GM18907 (cell line): ENCODE data around the gene FRAT1.
"Not testable (repeated sequence)": the region's sequence is repeated elsewhere in the genome, so short reads cannot be mapped to it uniquely, and the experiment has no call there.

Source experiments
- ATAC-seq: cut with Tn5 transposase; IDR thresholded peaks from one replicate; pipeline ENCODE4 v1.9.1; 2021; ENCODE audit warnings: mild to moderate bottlenecking, moderate library complexity; ENCODE audit not compliant: unreplicated experiment

The FRAT1 gene

DNA sequence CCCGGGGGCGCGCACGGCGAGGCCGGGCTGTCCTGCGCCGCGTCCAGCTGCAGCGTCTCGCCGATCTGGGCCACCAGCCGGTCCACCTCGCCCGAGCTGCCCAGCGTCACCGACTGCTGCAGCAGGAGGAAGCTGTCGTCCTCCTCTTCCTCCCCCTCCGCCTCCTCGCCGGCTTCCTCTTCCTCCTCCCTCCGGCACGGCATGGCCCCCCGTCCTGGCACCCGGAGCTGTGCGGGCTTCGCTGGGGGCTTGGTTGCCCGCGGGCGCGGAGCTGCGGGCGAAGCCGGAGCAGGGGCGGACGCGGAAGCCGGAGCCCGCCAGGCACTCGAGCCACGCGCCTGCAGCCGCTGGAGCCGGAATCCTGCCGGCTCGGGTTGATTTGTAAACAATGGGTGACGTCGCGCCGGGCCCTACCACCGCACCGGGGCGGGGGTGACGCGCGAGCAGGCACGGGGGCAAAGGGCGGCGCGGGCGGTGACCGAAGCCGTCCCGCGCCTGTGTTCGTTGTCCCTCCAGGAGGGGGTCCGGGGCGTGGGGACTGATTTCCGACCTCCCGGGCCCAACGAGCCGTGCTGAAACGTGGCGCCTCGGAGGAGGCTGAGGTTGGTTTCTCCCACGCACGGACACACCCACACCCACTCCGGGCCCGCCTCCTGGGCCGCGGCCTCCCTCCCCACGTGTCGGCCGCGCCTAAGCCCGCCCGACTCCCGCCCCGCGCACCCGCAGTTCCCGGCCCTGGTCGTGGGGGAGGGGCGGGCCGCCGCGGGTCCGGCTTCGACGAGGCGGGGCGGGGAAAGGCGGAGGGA is 15.5 kb downstream of the FRAT1 start, which contains the start of gene FRAT2:
TSS of gene FRAT2 (minus strand) at position 360 of the 806 bp plus-strand sequence. CDS start at position 203, 157 bp downstream.
- peak; percentile 85 for ATAC-seq

DNA sequence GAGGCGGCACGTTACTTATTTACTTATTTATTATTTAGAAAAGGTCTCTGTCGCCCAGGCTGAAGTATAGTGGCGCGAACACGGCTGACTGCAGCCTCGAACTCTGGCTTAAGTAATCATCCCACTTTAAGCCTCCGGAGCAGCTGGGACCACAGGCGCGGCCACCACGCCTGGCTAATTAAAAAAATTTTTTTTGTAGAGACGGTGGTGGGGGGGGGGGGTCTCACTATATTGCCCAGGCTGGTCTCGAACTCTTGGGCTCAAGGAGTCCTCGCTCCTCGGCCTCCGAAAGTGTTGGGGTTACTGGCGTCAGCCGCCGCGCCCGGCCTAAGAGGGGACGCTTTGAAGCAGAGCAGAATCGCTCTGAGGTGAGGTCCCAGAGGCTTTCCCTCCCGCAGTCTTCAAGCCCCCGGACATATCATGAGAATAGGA is 16.1 kb downstream of the FRAT1 start:
- ATAC-seq, result no peak

DNA sequence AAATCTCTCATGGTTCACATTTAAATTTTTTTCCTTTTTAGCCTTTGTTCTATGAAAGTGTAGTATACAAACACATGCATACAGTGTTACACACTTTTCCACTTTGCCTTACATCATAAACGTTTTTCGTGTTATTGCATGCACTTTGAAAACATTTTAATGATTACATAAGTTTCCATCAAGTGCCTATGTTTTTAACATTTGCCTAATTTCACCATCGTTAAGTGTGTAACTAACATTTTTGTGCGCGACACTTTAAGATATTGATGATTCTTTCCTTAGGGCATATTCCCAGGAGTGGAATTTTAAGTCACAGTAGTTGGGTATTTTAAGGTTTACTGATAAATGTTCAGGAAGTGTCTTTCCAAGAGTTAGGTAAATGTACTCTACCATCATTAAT is 16.9 kb downstream of the FRAT1 start:
- no peak for ATAC-seq

DNA sequence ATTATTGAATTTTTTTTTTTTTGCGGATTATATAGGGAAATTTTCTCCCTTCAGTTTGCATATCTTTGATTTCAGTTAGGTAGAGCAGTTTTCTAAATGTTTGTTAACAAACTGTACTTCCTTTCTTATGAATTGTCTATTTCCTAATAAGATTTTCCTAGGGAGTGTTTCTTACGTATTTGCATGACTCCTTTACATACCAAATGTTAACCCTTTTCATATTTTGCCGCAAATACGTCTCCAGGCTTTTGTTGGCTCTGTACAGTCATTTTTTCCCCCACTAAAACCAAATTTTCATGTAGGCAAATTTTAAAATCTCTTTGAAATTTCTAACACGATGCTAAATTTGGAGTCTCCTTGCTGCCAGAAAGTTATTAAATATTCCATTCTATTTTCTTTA is 17.4 kb downstream of the FRAT1 start:
- no peak for ATAC-seq

DNA sequence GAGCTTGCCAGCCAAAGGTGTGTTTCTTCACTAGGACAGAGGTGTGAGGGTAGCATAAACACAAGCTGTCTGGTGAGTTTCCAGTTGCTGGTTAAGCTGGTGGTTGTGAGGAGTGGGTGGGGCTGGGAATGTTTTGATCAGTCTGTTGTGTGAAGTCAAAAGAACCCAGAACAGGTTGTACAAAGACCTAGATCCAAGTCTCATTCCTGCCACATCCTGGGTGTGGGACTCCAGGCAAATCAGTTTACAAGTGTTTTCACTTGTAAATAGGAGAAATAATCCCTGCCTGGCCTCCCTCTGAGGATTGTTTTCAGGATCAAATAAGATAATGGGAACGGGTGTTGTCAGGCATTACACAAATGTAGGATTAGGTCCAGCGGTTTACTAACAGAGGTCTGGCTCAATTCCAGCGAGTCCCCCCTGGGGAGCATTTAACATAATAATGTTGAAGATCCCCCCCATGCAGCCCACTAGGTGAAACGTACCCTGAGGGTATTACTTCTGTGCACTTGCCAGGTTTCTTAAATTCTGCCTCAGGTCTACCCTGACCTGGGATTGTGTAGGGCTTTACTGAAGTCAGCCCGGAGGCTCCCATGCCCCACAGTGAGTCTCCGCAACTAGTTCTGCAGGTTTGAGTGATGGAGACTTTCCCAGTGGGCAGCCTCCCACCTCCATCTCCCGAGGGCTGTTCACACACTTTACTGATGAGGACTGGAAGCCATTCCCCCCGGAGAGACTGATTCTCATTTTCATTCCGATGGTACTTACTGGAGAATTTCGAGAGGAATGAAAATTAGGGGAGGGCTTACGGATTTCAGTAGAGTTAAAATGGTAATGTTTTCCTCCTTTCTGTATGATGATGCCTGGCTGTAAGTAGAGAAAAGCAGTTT is 18.1 kb downstream of the FRAT1 start:
- ATAC-seq, result no peak

DNA sequence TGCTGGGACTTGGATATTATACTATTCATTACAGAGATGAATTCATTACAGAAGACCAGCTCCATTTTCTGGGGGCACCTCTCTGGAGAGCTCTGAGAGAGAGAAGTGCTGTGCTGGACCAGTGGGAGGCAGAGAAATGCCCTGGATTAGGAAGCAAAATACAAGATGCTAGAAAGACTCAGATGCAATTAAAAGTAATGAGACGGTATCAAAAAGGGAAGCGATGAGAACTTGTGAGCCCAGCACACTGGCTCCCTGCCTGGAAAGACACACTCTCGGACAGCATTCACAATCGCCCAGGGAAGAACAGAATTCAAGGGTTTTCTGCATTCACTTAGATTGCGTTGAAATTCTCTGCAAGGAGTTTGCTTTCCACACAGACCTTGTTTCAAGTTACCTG is 19.0 kb downstream of the FRAT1 start:
- ATAC-seq, result no peak

DNA sequence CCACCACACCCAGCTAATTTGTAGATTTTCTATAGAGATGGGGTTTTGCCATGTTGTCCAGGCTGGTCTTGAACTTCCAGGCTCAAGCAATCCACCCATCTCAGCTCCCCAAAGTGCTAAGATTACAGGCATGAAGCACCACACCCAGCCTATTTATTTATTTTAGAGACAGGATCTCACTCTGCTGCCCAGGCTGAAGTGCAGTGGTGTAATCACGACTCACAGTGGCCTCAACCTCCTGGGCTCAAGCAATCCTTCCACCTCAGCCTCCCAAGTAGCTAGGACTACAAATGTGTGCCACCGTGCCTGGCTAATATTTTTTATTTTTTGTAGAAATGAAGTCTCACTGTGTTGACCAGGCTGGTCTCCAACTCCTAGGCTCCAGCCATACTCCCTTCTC is 22.3 kb downstream of the FRAT1 start:
- ATAC-seq, result no peak

DNA sequence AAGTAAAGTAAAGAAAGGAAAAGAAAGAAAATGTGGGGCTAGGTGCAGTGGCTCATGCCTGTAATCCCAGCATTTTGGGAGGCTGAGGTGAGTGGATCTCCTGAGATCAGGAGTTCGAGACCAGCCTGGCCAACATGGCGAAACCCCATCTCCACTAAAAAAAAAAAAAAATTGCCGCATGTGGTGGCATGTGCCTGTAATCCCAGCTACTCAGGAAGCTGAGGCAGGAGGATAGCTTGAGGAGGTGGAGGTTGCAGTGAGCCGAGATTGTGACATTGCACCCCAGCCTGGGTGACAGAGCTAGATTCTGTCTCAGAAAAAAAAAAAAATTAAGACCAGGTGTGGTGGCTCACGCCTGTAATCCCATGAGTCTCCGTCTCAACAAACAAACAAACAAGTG is 24.6 kb downstream of the FRAT1 start:
- not testable (repeated sequence) for ATAC-seq

DNA sequence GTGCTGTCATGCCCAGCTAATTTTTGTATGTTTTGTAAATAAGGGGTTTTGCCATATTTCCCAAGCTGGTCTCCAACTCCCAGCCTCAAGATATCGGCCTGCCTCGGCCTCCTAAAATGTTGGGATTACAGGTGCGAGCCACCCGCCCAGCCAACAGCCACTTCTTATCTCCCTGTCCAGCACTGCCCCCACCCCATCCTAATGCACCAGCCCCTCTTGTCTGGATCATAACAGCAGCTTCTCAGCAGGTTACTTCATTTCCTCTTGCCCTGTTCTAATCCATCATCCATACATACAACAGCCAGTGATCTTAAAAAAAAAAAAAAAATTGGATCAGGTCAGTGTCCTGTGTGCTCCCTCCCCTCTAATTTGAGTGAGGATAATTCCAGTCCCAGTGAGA is 28.2 kb downstream of the FRAT1 start:
- no peak for ATAC-seq

DNA sequence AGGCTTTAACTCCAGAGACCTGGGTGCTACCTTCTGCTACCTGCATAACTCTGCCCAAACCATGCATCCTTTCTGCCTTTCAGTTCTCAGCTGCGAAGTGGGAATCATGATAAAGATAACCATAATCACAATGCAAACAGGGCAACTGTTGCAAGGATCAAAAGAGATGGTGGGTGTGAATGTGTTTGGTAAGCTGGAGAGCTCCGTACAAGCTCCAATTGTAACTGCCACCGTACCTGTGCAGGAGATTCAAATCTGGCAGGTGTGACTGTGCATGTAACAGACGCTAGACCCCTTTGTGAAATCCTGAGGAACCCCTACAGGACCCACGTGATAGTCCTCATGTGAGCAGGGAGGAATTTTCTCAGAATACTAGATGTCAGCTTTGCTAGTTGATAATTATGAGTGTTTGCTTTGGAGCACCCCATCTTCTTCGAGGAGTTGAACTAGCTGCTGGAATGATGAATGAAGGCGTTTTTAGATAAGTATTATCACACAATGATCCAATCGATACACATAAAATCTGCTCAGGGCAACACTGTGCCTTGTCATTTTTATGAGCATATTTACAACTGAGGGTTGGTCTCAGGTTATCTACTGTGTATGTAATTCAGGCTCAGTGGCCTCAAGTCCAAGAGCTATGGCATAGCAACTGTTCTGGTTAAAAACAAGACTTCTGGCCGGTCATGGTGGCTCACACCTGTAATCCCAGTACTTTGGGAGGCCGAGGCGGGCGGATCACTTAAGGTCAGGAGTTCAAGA is 30.9 kb downstream of the FRAT1 start:
- ATAC-seq, result no peak

DNA sequence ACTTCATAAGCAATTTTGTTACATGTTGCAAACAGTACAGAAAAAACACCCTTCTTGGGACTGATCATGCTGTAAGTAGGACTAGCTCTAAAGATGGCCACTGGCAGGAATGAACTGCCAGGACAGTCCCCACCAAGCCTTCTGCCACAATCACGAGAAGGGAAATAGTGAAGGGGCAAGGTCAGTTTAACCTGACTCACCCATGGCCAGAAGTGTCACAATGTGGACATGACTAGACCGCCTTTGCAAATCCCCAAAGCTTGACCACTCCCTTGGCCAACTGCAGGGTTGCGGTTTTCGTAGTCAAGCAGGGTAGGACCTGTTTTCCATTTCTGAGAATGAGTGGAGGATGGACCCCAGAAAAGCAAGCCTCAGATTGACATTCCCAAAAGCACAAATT is 34.9 kb downstream of the FRAT1 start:
- ATAC-seq, result no peak

DNA sequence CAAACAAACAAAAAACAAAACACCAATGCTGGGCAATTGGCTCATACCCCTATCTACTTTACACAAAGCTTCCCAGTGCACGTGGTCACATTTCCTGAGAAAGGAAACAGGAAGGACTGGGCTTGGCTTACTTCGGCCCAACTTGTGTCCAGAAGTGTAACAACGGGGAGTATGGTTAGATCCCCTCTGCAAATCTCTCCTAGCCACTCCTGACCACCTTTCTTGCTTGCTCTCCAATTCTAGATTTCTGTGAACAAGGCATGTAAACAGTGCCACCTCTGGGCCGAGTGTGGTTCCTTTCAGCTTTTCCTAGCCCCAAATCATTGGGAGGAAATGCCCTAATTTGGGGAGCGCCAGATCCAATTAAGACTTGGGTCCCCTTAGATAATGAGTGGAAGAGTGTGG is 36.5 kb downstream of the FRAT1 start:
- ATAC-seq, result no peak

DNA sequence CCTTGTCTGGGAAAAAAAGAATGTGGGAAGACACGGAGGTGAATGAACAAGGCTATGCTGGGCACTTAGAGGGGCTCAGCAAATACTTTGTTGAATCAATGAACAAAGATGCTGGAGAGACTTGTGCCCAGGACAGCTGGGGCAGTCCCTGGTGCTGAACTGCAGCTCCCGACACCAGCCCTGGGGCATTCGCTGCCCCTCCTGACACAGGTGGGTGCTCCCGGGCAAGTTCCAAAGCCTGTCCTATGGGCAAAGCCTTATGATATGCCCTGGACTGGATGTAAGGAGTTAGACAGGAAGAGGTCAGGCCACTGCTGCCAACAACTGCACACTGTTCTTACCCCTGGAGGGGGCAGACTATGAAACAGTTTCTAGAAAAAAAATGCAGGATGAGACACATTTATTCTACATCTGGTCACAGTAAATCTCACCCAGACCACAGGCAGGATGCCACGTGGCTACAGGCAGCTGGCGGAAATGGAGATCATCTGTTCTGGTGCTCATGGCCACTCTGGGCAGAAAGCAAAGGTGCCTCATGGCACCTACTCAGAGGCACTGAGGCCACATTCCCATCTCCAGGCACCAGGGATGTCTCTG is 37.3 kb downstream of the FRAT1 start:
- no peak for ATAC-seq

DNA sequence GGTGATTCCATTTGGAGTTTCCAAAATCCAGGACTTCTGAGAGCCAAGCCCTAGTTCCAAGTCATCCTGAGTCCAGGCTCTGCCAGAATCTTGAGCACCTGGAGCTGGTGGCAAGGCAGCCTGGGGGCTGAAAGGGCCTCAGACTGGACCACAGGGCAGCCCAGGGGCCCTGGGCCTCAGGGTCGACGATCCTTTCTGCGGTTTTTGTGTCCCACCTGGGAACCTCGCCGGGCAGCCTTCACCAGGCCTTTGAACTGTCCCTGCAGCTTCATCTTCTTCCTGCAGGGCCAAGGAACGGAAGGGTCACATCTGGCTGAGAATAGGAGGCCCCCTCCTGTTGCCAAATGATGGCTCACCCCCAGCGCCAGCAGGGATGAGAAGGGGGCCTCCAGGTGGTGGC is 37.8 kb downstream of the FRAT1 start:
- ATAC-seq, result no peak

DNA sequence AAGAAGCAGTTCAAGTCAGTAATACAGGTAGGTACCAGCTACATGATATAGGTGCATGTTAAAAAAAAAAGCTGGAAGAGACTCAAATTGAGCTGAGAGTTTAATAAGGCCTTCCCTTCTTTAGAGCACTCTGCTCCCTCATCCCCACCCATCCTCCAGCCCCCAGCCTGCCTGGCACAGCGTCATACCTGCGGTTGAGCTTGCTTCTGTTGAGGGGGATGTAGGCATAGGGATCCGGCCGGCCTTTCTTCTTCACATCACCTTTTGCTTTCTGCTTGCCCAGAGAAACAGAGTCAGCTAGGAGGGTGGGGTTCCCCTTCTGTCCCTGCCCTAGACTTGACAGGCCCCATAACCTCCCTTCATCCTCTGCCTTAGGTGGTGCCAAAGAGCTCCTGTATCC is 39.3 kb downstream of the FRAT1 start:
- ATAC-seq, result no peak

DNA sequence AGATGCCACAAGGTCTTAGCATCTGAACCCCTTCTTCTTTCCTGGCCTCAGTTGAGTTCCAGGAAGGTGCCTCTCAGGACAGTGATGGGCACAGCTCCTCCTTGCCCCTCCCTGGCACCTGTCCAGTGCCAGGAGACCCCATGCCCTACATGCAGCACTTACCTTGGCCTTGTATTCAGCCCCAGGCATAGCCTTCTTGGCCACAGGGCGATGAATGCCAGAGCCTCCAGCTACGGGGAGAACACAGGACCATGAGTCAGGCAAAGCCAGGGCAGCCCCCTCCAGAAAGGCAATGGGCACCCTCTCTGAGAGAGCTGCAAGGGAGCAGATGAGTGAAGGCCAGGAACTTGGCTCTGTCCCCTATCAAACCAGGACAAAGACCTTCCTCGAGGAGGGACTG is 39.7 kb downstream of the FRAT1 start:
- ATAC-seq, result no peak

DNA sequence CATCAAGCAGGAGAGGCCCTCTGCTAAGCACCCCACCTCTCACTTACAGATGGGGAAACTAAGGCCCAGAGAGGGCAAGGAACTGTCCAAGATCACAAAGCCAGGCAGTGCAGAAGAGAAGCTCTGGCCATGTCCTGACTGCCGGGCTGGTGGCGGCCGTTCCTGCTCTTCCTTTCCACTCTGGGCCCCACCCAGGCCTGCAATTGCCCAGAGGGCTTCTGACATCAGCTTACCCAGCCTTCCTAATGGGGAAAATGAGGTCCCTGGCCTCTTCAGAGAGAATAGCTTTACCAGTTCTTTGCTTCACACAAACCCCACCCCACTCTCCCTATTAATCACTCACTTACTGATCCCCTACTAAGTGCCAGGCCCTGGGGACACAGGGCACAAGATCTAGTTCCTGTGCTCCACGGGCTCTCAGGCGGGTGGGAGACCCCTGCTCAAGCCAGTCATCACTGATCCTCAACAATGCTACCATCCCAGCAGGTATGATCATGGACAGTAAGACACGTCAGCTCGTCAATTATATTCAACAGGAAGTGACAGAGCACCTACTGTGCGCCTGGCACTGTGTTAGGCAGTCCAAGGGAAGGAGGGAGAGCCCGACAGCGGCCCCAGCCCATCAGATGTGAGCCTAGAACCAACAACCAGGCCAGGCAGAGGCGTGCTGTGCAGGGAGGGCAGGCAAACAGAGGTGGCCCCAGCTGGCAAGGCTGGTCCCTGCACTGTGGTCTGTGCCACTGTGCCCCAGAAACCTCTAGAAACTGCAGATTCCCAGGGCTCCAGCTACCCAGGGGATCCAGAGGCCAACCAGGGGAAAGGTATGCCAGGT is 41.9 kb downstream of the FRAT1 start:
- ATAC-seq, result no peak

DNA sequence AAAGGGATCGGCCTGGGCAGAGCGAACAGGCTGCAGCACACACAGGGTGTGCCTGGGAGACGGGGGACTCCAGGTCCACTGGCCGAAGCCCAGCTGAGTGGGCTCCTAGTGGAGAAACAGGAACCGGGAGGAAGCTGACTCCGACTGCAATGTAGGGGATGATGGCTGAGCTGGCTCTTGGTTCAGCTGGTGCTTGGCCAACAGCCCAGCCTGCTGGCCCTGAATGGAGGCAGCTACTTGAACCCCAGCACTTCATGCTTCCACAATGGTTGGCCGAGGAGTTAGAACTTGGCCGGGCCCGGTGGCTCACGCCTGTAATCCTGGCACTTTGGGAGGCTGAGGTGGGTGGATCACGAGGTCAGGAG is 42.4 kb downstream of the FRAT1 start:
- ATAC-seq, result no peak

DNA sequence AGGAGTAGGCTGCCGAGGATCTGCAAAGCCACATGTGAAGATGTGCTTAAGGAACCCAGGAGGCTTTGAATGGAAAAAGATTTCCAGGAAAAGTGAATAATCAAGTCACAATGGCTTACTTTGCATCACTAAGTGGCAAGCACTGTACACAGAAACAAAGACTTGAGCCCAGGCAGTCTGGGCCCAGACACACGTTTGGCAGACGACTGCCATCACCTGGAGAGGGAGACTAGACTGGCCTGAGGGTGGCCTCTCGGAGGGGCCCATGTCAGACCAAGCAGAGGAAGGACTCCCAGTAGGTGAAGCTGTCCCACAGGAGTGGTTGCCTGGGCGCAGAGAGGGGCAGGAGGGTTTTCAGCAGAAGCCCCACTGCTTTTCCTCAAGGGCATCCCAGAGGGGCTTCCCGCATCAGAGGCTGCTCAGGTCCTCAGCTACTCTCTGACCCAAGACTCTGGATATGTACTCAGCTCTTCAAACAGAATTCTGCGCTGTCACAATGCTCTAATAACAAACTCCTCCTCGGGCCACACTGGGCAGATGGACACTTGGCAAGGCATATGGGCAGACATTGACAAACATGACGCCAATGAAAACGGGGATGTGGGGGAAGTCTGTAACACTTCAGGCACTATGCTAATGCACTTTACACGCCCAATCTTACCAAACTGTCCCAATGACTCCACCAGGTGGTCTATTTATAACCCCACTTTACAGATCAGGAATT is 43.4 kb downstream of the FRAT1 start:
- ATAC-seq, result no peak
